NK-92 treated with Interleukin-12 subunit alpha and Interleukin-12 subunit beta, amount 100 ng/mL, for 24 hours (cell line): ENCODE results near the gene OR1A2.
"Not testable (repeated sequence)": the region's sequence is repeated elsewhere in the genome, so short reads cannot be mapped to it uniquely, and the experiment has no call there.

ENCODE experiments used
- DNase-seq: peaks from one replicate; lab custom pipeline; 2025; lab: John Stamatoyannopoulos, UW

Gene OR1A2

GRCh38 chr17:3197219-3197618 lies at the start of gene OR1A2:
Gene OR1A2 (plus strand): TSS chr17:3197519. CDS start chr17:3197519, 0 bp downstream.
- no peak for DNase-seq

- DNase-seq, result no peak
Measured at GRCh38 chr17:3157218-3157617, 40.1 kb upstream of the OR1A2 start.

- no peak for DNase-seq
Measured at GRCh38 chr17:3167574-3167973, 29.7 kb upstream of the OR1A2 start.

GRCh38 chr17:3189961-3190360 lies 7.4 kb upstream of the OR1A2 start:
- DNase-seq, result no peak

- DNase-seq, result no peak
Measured at GRCh38 chr17:3207367-3207766, 10.0 kb downstream of the OR1A2 start, which contains the start of gene OR1A1. Gene OR1A1 (plus strand): TSS chr17:3207667. CDS start chr17:3215621, 7,954 bp downstream.

GRCh38 chr17:3208484-3208883 lies 11.2 kb downstream of the OR1A2 start:
- DNase-seq, result no peak

- no peak for DNase-seq
Measured at GRCh38 chr17:3213001-3213400, 15.7 kb downstream of the OR1A2 start.

- no peak for DNase-seq
Measured at GRCh38 chr17:3213587-3213986, 16.3 kb downstream of the OR1A2 start.

GRCh38 chr17:3219978-3220377 lies 22.7 kb downstream of the OR1A2 start:
- DNase-seq, result not testable (repeated sequence)

GRCh38 chr17:3221850-3222249 lies 24.5 kb downstream of the OR1A2 start:
- DNase-seq, result no peak

GRCh38 chr17:3222505-3222904 lies 25.2 kb downstream of the OR1A2 start:
- DNase-seq, result no peak

GRCh38 chr17:3224721-3225352 lies 27.5 kb downstream of the OR1A2 start:
- not testable (repeated sequence) for DNase-seq

GRCh38 chr17:3232300-3232699 lies 35.0 kb downstream of the OR1A2 start:
- DNase-seq, result not testable (repeated sequence)

GRCh38 chr17:3238685-3239084 lies 41.4 kb downstream of the OR1A2 start:
- not testable (repeated sequence) for DNase-seq

GRCh38 chr17:3241044-3241443 lies 43.7 kb downstream of the OR1A2 start:
- DNase-seq, result not testable (repeated sequence)

GRCh38 chr17:3244841-3245240 lies 47.5 kb downstream of the OR1A2 start:
- DNase-seq, result not testable (repeated sequence)
